Fibroblast of mammary gland (primary cell): ENCODE data around the gene GEMIN7.
"Not testable (repeated sequence)": the region's sequence is repeated elsewhere in the genome, so short reads cannot be mapped to it uniquely, and the experiment has no call there.

Source experiments
- DNase-seq: peaks from one replicate; pipeline ENCODE4 v3.0.0-alpha.2; 2010; ENCODE audit warnings: low read depth
- H3K4me3 ChIP-seq: 2 replicates; pipeline ENCODE4 v1.5.1; 2011; ENCODE audit warnings: low read depth, mild to moderate bottlenecking, low read length, moderate library complexity; ENCODE audit not compliant: control insufficient read depth
- CTCF ChIP-seq: conservative IDR thresholded peaks from 2 replicates; pipeline ENCODE4 v1.5.1; 2011; ENCODE audit warnings: low read depth, low read length, inconsistent platforms; ENCODE audit not compliant: control insufficient read depth, insufficient read depth

The GEMIN7 gene

GRCh38 chr19:45104658-45105349, 25.7 kb downstream of the GEMIN7 start:
- no peak for DNase-seq
- no peak for TF ChIP-seq CTCF
- H3K4me3 ChIP-seq, result no peak overlapping the region

DNA sequence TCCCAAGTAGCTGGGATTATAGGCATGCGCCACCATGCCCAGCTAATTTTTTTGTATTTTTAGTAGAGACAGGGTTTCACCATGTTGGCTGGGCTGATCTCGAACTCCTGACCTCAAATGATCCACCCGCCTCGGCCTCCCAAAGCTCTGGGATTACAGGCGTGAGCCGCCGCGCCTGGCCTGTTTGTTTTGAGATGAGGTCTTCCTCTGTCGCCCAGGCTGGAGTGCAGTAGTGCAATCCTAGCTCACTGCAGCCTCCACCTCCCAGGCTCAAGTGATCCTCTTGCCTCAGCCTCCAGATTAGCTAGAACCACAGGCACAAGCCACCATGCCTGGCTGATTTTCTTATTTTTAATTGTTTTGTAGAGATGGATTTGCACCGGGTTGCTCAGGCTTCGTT, 27.3 kb downstream of the GEMIN7 start:
- DNase-seq, H3K4me3 ChIP-seq: not testable (repeated sequence)

GRCh38 chr19:45107621-45108150, 28.6 kb downstream of the GEMIN7 start:
- no peak for DNase-seq
- H3K4me3 ChIP-seq, result no peak overlapping the region
- TF ChIP-seq CTCF, result no peak

DNA sequence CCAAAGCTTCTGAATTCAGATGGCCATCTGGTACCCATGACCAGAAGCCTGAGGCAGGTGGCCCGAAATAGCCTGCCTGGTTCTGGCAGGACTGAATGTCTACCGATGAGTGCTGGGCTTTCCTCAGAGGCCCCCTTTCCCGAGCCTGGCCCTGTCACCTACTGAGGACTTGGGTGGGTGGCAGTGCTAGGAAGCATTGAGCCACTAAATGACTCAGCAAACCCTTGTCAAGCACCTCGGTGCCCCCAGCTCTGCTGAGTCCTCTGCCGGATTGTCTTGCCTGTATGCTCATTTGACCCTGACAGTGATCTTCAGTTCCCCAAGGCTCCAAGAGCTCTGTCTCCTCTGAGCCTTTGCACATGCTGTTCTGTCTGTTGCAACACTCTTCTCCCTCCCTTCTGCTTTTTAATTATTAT, 31.8 kb downstream of the GEMIN7 start:
- TF ChIP-seq CTCF, result no peak
- no peak overlapping the region for H3K4me3 ChIP-seq
- no peak for DNase-seq

DNA sequence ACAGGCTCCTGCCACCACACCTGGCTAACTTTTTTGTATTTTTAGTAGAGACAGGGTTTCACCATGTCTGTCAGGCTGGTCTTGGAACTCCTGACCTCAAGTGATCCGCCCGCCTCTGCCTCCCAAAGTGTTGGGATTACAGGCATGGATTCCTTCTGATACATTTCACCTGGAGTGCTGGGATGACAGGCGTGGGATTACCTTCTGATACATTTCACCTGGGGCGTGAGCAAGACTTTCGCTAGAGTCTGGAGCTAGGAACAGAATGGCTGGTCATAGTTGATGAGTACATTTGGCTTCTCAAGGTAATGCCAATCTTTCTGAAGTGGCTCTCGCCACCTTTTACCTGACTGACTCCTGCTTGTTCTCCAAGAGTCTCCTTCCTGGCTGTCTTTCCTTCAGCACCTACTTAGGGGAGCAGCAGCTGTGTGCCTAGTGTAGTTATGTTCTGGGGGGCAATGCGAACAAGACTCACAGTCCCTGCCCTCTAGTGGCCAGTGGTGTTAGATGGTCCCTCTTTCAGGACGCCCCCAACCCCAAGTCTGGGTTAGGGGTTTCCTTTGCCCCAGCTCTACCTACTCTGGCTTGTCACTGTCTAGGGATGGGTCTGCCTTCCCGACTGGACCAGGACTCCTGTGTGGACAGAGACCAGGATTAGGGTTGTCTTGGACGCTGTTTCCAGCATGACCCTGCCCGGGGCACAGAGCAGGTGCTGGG, 33.2 kb downstream of the GEMIN7 start:
- no peak for TF ChIP-seq CTCF
- no peak overlapping the region for H3K4me3 ChIP-seq
- DNase-seq, result no peak

DNA sequence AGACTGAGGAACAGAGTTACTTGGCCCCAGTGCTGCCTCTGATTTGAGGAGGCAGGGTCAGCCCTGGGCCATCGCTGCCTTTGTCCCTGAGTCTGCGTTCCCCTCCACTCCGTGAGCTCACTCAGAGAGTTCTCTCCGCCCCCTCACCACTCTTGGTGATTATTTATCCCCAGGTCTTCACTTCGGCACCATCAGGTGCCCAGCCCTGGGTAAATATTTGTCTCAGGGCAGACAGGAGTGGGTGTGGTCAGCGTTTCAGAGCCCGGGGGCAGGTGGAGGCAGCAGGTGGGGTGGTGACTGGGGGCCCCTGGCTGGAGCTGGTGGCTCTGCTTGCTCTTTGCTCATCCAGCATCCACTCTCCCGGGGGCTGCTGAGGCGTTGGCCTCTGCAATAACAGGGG, 34.6 kb downstream of the GEMIN7 start:
- DNase-seq, result no peak
- no peak for TF ChIP-seq CTCF
- no peak overlapping the region for H3K4me3 ChIP-seq

GRCh38 chr19:45114116-45114515, 35.1 kb downstream of the GEMIN7 start:
- H3K4me3 ChIP-seq, result no peak overlapping the region
- no peak for DNase-seq
- TF ChIP-seq CTCF, result no peak
